ENCODE data around the gene LDLR.
"Not testable (repeated sequence)": the region's sequence is repeated elsewhere in the genome, so short reads cannot be mapped to it uniquely, and the experiment has no call there.

The LDLR gene

GRCh38 chr19:11059511-11060358 is 29.5 kb upstream of the LDLR start:
- H3K27me3 ChIP-seq (ENCODE audit: insufficient read depth, low read length): no peaks in the 10 kb centered on the region
- peaks cover 76% of the 10 kb centered on the region for H3K36me3 ChIP-seq (ENCODE audit: insufficient read depth, low read length)
- H3K4me3 ChIP-seq (ENCODE audit: low read length): no peak overlapping the region
- H2AFZ ChIP-seq (ENCODE audit: low read depth, low read length): no peak overlapping the region
- H3K4me1 ChIP-seq (ENCODE audit: insufficient read depth, low read length): no peaks in the 10 kb centered on the region
- H3K9me3 ChIP-seq (ENCODE audit: low read length): no peaks in the 10 kb centered on the region

DNA sequence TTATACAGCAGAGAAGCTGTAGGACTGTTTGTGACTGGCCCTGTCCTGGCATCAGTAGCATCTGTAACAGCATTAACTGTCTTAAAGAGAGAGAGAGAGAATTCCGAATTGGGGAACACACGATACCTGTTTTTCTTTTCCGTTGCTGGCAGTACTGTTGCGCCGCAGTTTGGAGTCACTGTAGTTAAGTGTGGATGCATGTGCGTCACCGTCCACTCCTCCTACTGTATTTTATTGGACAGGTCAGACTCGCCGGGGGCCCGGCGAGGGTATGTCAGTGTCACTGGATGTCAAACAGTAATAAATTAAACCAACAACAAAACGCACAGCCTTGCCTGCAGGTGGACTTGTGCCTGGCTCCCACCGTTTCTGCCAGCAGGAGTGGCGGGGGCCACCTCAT is 27.3 kb upstream of the LDLR start:
- no peaks in the 10 kb centered on the region for H3K27me3 ChIP-seq (ENCODE audit: insufficient read depth, low read length)
- peaks cover 2% of the 10 kb centered on the region for H3K9me3 ChIP-seq (ENCODE audit: low read length)
- H2AFZ ChIP-seq (ENCODE audit: low read depth, low read length): no peak overlapping the region
- no peak overlapping the region for H3K4me3 ChIP-seq (ENCODE audit: low read length)
- peaks cover 76% of the 10 kb centered on the region for H3K36me3 ChIP-seq (ENCODE audit: insufficient read depth, low read length)
- no peaks in the 10 kb centered on the region for H3K4me1 ChIP-seq (ENCODE audit: insufficient read depth, low read length)

DNA sequence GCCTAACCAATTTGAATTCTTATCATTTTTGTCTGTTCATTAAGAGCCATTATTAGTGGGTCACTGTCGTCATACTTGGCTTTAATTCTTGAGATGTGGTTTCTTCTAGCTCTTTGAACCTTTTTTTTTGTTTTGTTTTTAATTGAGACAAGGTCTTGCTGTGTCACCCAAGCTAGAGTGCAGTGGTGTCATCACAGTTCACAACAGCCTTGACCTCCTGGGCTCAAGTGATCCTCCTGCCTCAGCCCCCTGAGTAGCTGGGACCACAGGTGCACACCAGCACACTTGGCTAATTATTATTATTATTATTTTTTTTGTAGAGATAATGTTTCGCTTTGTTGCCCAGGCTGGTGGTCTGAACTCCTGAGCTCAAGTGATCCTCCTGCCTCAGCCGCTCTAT is 25.8 kb upstream of the LDLR start:
- Histone ChIP-seq H3K36me3 (ENCODE audit: insufficient read depth, low read length) (peaks cover 73% of the 10 kb centered on the region), H3K4me3 (ENCODE audit: low read length) (no peak overlapping the region), H2AFZ (ENCODE audit: low read depth, low read length) (no peak overlapping the region), H3K4me1 (ENCODE audit: insufficient read depth, low read length) (no peaks in the 10 kb centered on the region), H3K27me3 (ENCODE audit: insufficient read depth, low read length) (no peaks in the 10 kb centered on the region), H3K9me3 (ENCODE audit: low read length) (peaks cover 8% of the 10 kb centered on the region)

GRCh38 chr19:11064831-11065303 is 24.4 kb upstream of the LDLR start:
- Histone ChIP-seq H3K27me3 (ENCODE audit: insufficient read depth, low read length) (no peaks in the 10 kb centered on the region), H2AFZ (ENCODE audit: low read depth, low read length) (no peak overlapping the region), H3K9me3 (ENCODE audit: low read length) (peaks cover 8% of the 10 kb centered on the region), H3K36me3 (ENCODE audit: insufficient read depth, low read length) (peaks cover 61% of the 10 kb centered on the region), H3K4me3 (ENCODE audit: low read length) (no peak overlapping the region), H3K4me1 (ENCODE audit: insufficient read depth, low read length) (no peaks in the 10 kb centered on the region)

DNA sequence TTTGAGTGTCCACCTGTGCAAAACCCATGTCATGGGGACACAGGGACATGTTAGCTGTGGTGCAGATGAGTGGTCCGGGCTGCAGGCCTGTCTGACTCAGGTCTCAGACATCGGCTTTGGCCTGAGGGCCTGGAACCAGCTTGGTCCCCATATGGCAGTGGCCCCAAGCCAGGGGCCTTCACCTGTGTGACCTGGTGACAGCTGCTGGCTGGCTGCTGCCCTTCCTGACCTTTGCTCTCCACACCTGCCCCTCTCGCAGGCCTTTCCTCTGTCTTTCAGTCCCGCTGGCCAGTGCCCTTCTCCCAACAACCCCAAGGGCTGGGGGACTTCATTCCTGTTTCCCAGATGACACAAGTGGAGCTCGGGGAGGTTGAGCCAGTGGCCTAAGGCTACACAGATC is 22.9 kb upstream of the LDLR start:
- no peaks in the 10 kb centered on the region for H3K4me1 ChIP-seq (ENCODE audit: insufficient read depth, low read length)
- H3K27me3 ChIP-seq (ENCODE audit: insufficient read depth, low read length): no peaks in the 10 kb centered on the region
- H3K36me3 ChIP-seq (ENCODE audit: insufficient read depth, low read length): peaks cover 47% of the 10 kb centered on the region
- H2AFZ ChIP-seq (ENCODE audit: low read depth, low read length): no peak overlapping the region
- no peak overlapping the region for H3K4me3 ChIP-seq (ENCODE audit: low read length)
- H3K9me3 ChIP-seq (ENCODE audit: low read length): peaks cover 8% of the 10 kb centered on the region

DNA sequence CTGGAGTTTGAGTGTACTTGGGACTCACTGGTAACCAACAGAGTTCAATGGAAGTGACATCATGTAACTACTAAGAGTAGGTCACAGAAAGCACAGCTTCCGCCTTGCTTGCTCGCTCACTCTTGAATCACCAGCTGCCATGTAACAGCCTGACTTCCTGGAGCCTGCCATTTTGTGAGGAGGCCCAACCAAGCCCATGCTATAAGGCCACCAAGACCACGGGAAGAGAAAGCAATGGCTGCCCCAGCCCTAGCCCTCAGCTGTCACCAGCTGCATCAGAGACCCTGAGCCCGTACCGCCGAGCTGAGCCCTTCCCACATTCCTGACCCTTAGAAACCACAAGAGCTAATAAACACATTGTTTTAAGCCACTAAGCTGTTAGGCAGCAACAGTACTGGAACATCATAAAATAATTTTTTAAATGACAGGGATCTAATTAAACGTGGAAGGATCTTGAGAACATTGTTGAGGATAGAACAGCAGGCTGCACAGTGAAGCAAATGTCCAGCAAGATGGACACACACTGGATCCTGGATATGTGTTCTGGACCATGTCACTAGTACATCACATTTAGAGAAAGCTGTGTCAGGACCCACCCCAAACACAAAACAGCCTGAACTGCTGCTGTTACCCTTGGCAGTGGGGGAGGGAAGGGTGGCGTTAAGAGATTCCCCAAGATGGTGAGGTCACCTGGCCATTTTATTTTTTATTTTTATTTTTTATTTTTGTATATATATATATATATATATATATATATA is 21.7 kb upstream of the LDLR start:
- Histone ChIP-seq H3K27me3 (ENCODE audit: insufficient read depth, low read length) (no peaks in the 10 kb centered on the region), H3K4me3 (ENCODE audit: low read length) (no peak overlapping the region), H3K36me3 (ENCODE audit: insufficient read depth, low read length) (peaks cover 36% of the 10 kb centered on the region), H3K9me3 (ENCODE audit: low read length) (peaks cover 8% of the 10 kb centered on the region), H3K4me1 (ENCODE audit: insufficient read depth, low read length) (no peaks in the 10 kb centered on the region), H2AFZ (ENCODE audit: low read depth, low read length) (no peak overlapping the region)

GRCh38 chr19:11069561-11069960 is 19.7 kb upstream of the LDLR start:
- H3K4me3 ChIP-seq (ENCODE audit: low read length): no peak overlapping the region
- peaks cover 8% of the 10 kb centered on the region for H3K9me3 ChIP-seq (ENCODE audit: low read length)
- H3K36me3 ChIP-seq (ENCODE audit: insufficient read depth, low read length): peaks cover 26% of the 10 kb centered on the region
- H3K27me3 ChIP-seq (ENCODE audit: insufficient read depth, low read length): no peaks in the 10 kb centered on the region
- no peak overlapping the region for H2AFZ ChIP-seq (ENCODE audit: low read depth, low read length)
- H3K4me1 ChIP-seq (ENCODE audit: insufficient read depth, low read length): no peaks in the 10 kb centered on the region

- H2AFZ ChIP-seq (ENCODE audit: low read depth, low read length): no peak overlapping the region
- no peak overlapping the region for H3K4me3 ChIP-seq (ENCODE audit: low read length)
- H3K36me3 ChIP-seq (ENCODE audit: insufficient read depth, low read length): peaks cover 20% of the 10 kb centered on the region
- H3K4me1 ChIP-seq (ENCODE audit: insufficient read depth, low read length): no peaks in the 10 kb centered on the region
- H3K27me3 ChIP-seq (ENCODE audit: insufficient read depth, low read length): no peaks in the 10 kb centered on the region
- peaks cover 8% of the 10 kb centered on the region for H3K9me3 ChIP-seq (ENCODE audit: low read length)
Measured at GRCh38 chr19:11070123-11070522, 19.1 kb upstream of the LDLR start.

GRCh38 chr19:11073568-11073967 is 15.7 kb upstream of the LDLR start:
- Histone ChIP-seq H3K27me3 (ENCODE audit: insufficient read depth, low read length) (no peaks in the 10 kb centered on the region), H3K36me3 (ENCODE audit: insufficient read depth, low read length) (no peaks in the 10 kb centered on the region), H3K9me3 (ENCODE audit: low read length) (no peaks in the 10 kb centered on the region), H2AFZ (ENCODE audit: low read depth, low read length) (no peak overlapping the region), H3K4me1 (ENCODE audit: insufficient read depth, low read length) (no peaks in the 10 kb centered on the region), H3K4me3 (ENCODE audit: low read length) (no peak overlapping the region)

GRCh38 chr19:11076792-11077191 is 12.5 kb upstream of the LDLR start:
- not testable (repeated sequence) for H3K36me3 ChIP-seq (ENCODE audit: insufficient read depth, low read length); H3K9me3 ChIP-seq (ENCODE audit: low read length); H3K27me3 ChIP-seq (ENCODE audit: insufficient read depth, low read length); H2AFZ ChIP-seq (ENCODE audit: low read depth, low read length); H3K4me3 ChIP-seq (ENCODE audit: low read length); H3K4me1 ChIP-seq (ENCODE audit: insufficient read depth, low read length)

DNA sequence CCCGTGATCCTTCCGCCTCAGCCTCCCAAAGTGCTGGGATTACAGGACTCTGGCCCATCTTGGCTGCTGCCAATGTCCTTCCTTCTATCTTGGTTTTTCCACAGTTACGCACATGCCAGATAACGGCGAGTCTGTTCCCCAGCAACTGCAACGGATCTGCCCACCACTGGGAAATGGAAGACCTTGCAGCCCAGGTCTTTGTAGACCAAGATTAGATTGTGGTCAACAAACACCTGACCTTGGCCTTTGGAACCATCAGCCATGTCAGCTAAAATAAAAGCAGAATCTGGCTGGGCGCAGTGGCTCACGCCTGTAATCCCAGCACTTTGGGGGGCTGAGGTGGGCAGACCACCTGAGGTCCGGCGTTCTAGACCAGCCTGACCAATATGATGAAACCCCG is 10.4 kb upstream of the LDLR start:
- no peaks in the 10 kb centered on the region for H3K4me1 ChIP-seq (ENCODE audit: insufficient read depth, low read length)
- no peak overlapping the region for H2AFZ ChIP-seq (ENCODE audit: low read depth, low read length)
- H3K36me3 ChIP-seq (ENCODE audit: insufficient read depth, low read length): no peaks in the 10 kb centered on the region
- H3K9me3 ChIP-seq (ENCODE audit: low read length): peaks cover 3% of the 10 kb centered on the region
- no peaks in the 10 kb centered on the region for H3K27me3 ChIP-seq (ENCODE audit: insufficient read depth, low read length)
- H3K4me3 ChIP-seq (ENCODE audit: low read length): no peak overlapping the region

GRCh38 chr19:11079999-11080398 is 9.3 kb upstream of the LDLR start:
- no peak overlapping the region for H2AFZ ChIP-seq (ENCODE audit: low read depth, low read length)
- H3K36me3 ChIP-seq (ENCODE audit: insufficient read depth, low read length): no peaks in the 10 kb centered on the region
- H3K27me3 ChIP-seq (ENCODE audit: insufficient read depth, low read length): no peaks in the 10 kb centered on the region
- H3K9me3 ChIP-seq (ENCODE audit: low read length): peaks cover 3% of the 10 kb centered on the region
- no peaks in the 10 kb centered on the region for H3K4me1 ChIP-seq (ENCODE audit: insufficient read depth, low read length)
- no peak overlapping the region for H3K4me3 ChIP-seq (ENCODE audit: low read length)

DNA sequence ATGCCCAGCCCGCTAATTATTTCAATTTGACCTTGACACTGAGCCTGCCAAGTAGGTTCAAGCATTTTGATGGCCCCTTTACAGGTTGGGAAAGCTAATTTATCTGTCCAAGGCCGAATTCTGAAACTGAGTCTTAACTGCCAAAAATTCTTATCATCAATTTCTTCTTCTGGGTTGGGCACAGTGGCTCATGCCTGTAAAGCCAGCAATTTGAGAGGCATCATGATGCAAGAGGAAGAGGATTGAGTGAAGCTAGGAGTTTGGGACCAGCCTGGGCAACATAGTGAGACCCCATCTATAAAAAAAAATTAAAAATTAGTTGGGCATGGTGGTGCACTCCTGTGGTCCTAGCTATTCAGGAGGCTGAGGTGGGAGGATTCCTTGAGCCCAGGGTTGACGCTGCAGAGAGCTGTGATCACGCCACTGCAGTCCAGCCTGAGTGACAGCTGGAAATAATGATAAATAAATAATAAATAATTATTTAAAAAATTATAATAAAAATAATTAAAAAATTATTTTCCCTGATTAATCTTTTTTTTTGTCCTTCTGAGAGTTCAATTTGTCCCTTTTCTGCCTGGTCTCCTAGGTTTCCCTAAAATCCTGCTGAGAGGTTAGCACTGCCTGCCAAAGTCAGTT is 1.3 kb upstream of the LDLR start:
- H3K4me3 ChIP-seq (ENCODE audit: low read length): peak overlapping the region; percentile 67
- H3K36me3 ChIP-seq (ENCODE audit: insufficient read depth, low read length): peaks cover 15% of the 10 kb centered on the region
- no peak overlapping the region for H2AFZ ChIP-seq (ENCODE audit: low read depth, low read length)
- no peaks in the 10 kb centered on the region for H3K9me3 ChIP-seq (ENCODE audit: low read length)
- no peaks in the 10 kb centered on the region for H3K27me3 ChIP-seq (ENCODE audit: insufficient read depth, low read length)
- peaks cover 26% of the 10 kb centered on the region for H3K4me1 ChIP-seq (ENCODE audit: insufficient read depth, low read length)
